OCI-LY3 (cell line): ENCODE data around the gene EDC4.

Source experiments
- CTCF ChIP-seq: fragments of 200-600, 300-600 bp; sonication (generic); IDR thresholded peaks from 2 replicates; pipeline ENCODE4 v1.5.1; 2014; ENCODE audit warnings: antibody characterized with exemption, low read length, low read depth
- EZH2phosphoT487 ChIP-seq: fragments of 200-600 bp; shearing (Covaris generic); IDR thresholded peaks from 2 replicates; pipeline ENCODE4 v1.6.1; 2018; ENCODE audit warnings: antibody characterized with exemption, mixed run types, low read depth

DNA sequence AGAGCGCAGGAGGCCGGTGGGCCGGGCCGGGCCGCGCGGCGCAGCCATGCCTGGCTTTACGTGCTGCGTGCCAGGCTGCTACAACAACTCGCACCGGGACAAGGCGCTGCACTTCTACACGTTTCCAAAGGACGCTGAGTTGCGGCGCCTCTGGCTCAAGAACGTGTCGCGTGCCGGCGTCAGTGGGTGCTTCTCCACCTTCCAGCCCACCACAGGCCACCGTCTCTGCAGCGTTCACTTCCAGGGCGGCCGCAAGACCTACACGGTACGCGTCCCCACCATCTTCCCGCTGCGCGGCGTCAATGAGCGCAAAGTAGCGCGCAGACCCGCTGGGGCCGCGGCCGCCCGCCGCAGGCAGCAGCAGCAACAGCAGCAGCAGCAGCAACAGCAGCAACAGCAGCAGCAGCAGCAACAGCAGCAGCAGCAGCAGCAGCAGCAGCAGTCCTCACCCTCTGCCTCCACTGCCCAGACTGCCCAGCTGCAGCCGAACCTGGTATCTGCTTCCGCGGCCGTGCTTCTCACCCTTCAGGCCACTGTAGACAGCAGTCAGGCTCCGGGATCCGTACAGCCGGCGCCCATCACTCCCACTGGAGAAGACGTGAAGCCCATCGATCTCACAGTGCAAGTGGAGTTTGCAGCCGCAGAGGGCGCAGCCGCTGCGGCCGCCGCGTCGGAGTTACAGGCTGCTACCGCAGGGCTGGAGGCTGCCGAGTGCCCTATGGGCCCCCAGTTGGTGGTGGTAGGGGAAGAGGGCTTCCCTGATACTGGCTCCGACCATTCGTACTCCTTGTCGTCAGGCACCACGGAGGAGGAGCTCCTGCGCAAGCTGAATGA is 30.1 kb upstream of the EDC4 start:
- TF ChIP-seq CTCF: peak; percentile 7; the same call in 1 of the 2 replicates
- no peak for TF ChIP-seq EZH2phosphoT487
